Right renal pelvis (tissue), 4 donors: Measurements from ENCODE around the gene PSTK. TPM values are rescaled to one million over a fixed set of nuclear protein-coding genes. Genes with fewer than 3 reads are reported as not detected.

Source experiments
- DNase-seq, 4 donors: peaks; one replicate each; pipeline ENCODE4 v3.0.0-alpha.2; 2013; ENCODE audit warnings: low read depth in 4 of 4, low spot score in 3 of 4, missing footprints in 1 of 4
- polyA plus RNA-seq, 4 donors: library from polyadenylated mRNA; unstranded; fragments of 120-200 nt; gene quantifications; one replicate each; pipeline ENCODE4 v1.2.1, GENCODE V29; 2013; ENCODE audit not compliant: insufficient read length in 4 of 4

Gene PSTK
- polyA plus RNA-seq, 4 donors = 8.0 to 10.4 (median 8.3) TPM

DNA sequence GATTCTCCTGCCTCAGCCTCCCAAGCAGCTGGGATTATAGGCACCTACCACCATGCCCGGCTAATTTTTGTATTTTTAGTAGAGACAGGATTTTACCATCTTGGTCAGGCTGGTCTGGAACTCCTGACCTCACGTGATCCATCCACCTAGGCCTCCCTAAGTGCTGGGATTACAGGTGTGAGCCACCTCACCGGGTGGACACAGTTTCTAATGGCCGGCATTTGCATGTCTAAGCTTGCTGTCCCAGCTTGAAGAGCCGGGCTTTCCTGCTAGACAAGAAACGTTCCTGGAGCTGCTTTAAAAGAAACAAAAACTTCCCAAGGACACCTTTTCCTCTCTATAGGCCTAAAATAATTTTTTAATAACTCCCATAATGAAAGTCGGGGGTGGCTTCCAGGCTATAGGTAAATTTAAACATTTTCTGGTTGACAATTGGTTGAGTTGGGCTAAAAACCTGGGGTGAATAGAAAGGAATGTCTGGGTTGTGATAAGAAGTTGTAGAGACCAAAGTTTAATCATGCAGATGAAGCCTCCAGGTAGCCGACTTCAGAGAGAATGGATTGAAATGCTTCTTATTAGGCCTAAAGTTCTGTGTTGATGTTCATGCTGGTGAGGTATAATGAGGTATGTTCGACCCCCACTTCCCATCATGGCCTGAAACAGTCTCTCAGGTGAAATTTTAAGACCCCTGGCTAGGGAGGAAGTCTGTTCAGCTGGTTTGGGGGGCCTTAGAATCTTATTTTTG is 37.4 kb downstream of the PSTK start:
- DNase-seq = no peak

DNA sequence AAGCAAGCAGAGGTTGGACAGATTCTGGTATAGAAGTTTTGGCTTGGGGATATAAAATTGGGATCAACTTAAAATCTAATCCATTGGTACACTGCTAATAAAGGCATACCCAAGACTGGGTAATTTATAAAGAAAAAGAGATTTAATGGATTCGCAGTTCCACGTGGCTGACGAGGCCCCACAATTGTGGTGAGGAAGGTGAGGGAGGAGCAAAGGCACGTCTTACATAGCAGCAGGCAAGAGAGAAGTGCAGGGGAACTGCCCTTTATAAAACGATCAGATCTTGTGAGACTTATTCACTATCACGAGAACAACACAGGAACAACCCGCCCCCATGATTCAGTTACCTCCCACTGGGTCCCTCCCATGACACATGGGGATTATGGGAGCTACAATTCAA is 38.3 kb downstream of the PSTK start:
- DNase-seq = no peak

DNA sequence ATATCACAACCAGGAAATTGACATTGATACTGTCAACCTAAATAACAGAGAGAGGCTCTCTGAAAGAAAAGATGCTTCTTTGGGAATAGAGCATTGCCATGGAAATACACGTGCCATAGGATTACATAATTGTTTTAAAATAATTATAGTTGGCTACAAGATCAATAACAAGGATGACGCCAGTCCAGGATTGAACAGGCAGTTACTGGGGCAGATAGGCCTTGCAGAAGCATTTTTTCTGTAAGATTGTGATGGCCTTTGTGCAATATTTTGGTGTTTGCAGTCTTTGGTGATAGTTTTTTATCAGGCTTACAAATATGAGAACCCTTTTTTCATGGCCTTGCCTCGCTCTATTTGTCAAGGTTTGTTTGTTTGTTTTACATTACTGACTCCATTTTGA is 39.1 kb downstream of the PSTK start:
- DNase-seq = no peak

DNA sequence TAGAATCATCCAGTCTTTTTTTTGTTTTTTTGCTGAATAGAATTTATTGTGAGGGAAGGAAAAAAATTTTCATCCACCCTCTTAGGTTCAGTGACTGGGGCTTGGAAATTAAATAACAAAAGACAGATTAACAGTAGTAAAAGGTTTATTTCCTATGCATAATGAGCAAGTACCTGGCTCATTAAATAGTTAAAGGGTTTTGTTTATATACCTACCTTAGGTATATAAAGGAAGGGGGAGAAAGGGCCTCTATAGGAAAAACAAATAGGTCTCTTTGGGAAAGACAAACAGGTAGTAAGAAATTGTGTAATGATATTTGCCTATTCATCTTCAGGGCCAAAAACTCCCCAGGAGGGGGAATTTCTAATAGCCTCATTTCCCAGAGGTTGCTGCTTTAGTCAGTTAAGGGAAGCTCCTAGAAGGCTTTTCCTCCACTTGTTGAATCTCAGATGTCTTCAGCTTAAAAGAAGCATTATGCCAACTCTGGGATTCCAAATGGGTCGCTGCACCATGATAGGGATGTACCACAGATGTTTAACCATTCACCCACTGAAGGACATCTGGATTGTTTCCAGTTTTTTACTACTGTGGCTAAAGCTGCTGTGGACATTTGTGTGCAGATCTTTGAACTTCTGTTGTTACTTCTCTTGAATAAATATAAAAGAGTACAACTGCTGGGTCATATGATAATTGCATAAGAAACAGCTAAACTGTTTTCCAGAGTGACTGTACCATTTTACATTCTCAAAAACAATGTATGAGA is 39.9 kb downstream of the PSTK start:
- DNase-seq = no peak

DNA sequence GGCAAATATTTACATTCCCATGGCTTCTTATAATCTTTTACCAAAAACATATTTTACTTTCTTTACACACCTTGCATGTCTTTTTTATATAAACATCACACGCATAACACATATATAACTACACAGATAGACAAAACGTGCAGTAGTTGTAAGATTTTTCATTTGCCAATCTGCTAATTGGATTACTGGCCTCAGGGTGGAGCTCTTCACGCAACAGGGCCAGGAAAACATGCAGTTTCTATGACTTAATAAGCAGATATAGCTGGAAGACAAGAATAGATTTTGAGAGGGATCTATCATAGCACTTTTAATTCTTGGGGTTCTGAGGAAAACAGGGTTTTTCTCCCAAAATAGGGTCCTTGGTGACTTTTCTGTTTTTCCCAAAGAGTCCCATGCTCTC is 41.3 kb downstream of the PSTK start:
- DNase-seq = no peak

DNA sequence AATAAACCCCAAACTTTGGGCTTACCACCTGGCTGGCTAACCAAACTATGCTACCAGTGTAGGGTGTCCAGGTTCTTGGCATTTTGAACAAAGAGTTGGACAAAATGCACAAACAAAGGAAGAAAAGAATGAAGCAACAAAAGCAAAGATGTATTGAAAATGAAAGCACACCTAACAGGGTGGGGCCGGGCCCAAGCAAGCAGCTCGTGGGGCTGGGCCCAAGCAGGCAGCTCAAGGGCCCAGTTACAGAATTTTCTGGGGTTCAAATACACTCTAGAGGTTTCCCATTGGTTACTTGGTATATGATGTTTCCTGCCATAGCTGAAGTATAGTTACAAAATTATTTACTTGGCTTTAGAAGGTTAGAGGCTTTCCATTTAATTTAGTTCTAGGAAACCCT is 44.3 kb downstream of the PSTK start:
- DNase-seq = no peak

DNA sequence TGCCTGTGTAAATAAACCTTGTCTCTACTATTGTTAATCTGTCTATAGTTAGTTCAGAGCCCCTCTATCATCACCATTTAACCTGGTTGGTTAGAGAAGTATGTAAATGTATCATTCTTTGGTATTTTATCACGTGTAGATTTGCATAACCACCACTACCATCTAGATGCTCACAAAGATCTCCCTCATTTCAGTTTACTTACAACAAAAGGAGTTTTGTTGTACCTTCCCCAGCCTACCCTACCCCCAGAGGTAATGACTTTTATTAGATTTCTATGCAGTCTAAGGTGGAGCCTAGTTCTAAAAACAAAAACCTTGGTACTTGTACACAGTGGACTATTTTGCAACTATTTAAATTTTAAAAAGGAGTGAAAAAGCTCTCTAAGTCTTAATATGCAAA is 46.1 kb downstream of the PSTK start:
- DNase-seq = no peak

DNA sequence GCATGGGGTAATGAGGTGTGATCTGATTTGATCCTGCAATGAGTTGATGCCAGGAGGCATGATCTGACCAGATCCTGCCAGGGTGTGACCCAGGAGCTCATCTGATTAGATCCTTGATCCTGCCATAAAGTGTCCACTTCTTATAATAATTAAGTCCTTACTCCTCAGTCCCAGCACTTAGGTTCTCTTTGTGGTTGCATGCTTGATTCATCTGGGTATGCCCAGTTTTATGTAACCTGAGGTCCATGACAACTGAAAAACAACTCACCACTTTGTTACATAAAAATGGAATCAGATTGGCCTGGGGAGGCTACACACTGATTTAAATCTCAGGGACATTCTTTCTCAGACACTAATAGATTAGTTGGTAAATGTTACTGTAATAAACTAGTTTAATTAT is 47.7 kb downstream of the PSTK start:
- no peak for DNase-seq

DNA sequence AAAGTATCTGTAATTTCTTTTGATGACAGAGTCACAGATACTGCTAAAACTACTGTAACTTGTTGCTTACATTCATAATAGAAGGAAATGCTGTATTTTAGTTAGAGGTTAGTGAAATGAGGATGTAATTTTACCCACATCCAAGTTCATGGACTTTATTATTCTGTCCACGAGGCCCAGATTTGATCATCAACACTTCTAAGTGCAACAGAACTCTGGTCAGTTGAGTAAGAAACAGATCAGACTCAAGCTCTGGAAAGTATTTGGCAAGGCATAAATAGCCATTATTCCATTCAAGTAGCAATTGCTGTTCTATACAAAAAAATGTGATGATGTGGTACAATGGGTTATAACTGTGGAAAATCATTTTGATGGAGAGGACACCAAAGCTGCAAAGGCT is 50.9 kb downstream of the PSTK start:
- no peak for DNase-seq

DNA sequence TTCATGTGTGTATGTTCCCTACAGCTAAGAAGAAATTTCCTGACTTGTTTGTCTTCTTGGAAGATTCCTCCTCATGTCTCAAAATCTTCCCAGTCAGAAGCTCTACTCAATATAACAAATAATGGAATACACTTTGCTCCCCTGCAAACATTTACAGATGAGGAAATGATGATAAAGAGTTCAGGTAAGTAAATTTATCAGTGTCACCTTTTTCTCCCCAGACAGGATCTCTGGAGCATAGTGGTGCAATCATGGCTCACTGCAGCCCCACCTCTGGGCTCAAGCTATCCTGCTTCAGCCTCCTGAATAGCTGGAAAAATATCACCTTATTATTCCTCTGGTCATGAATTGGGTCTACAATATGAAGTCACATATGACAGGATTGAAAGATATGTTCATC is 54.1 kb downstream of the PSTK start:
- DNase-seq = no peak

DNA sequence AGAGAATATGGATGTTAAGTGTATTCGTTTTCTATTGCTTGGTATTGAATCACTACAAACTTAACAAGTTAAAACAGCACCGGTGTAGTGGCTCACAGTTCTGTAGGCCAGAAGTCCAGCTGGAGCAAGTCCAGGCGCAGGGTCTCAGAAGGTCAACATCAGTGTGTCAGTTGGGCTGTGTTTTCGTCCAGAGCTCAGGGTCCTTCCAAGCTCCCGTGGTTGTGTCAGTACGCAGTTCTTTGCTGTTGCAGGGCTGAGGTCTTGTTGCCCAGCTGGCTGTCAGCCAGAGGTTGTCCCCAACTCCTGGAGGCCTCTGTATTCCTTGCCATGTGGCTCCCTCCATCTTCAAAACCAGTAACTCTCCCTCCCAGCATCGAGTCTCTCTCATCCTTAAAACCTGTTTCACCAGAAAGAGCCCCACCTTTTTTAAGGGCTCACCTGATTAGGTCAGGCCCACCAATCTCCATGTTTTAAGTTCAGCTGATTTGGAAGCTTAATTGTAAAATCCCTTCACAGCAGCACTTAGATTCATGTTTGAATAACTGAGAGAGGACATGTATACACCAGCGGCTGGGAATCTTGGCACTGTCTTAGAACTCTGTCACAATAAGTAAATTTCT is 55.4 kb downstream of the PSTK start:
- DNase-seq = no peak

DNA sequence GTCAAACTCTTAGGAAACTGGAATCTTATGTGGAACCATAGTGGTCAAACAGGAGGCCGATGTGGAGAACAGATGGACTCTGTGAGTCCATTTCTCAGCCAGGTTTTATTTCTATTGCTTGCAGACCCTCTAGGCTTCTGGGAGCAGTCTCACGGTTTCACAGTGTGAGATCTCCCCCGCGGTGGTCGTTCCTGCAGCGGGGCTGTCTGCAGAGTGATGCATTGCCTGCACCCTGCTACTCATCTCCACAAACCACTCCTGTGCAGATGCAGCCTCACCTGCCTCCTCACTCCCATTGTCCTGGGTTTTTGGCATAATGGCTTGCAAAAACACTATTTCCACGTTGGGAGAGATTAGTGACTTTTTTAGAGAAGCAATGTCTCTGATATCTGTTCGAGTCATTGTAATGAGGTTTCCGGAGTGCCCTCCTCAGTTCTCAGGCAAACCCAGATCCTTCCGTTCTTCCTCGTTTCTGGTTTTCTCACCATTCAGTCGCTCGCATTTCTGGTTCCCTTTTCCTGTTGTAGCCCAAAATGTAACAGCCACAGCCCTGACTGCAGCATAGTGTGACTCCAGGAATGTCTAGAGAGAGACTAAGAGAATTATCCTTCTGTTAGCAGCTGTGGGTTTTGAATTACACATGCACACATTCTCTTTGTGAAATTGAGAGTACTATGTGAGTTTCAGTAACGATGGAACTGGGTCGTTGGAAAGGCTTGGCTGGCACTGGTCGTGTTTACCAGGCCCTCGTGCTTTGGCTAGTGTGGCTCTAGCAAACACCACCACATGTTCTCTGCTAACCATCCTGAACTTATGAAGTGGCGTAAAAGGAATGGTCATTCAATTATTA is 58.8 kb downstream of the PSTK start:
- no peak for DNase-seq

DNA sequence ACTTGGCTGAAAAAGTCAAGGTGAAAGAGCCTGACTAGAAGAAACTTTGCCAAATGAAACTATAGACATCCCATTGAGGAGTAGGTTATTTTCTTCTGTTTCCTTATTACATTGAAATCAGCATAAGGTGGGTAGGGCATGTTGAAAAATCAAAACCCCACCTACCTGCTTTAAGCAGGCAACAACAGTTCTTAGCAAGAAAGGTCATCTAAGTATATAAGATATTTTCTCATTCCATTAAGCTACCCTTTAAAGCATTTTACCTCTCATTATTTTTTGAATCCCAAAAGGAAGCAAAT is 59.4 kb downstream of the PSTK start:
- no peak for DNase-seq

Other genes starting within 250 kb of the PSTK start
- gene CUZD1, start 134.5 kb upstream of the PSTK start, polyA plus RNA-seq = 1 to 10 TPM; 1.1 to 2.3 (median 1.5) TPM
- 1 to 10 TPM; 4.2 to 5.4 (median 4.9) TPM for gene FAM24B, start 100.8 kb upstream of the PSTK start, polyA plus RNA-seq
- gene FAM24A, start 69.8 kb upstream of the PSTK start, polyA plus RNA-seq = not detected
- gene C10orf88, start 26.2 kb upstream of the PSTK start, polyA plus RNA-seq = 10 to 100 TPM; 15.7 to 22.0 (median 19.9) TPM
- 10 to 100 TPM; 18.6 to 27.5 (median 25.2) TPM for gene IKZF5, start 28.4 kb downstream of the PSTK start, polyA plus RNA-seq
- 10 to 100 TPM; 21.3 to 33.2 (median 27.8) TPM for gene ACADSB, start 28.6 kb downstream of the PSTK start, polyA plus RNA-seq
- not detected for gene HMX3, start 155.6 kb downstream of the PSTK start, polyA plus RNA-seq
- 1 to 10 TPM; 1.3 to 2.9 (median 1.9) TPM for gene HMX2, start 167.7 kb downstream of the PSTK start, polyA plus RNA-seq
- 100 to 1,000 TPM; 121 to 137 (median 128) TPM for gene BUB3, start 174.0 kb downstream of the PSTK start, polyA plus RNA-seq